GM12872 (cell line): ENCODE data around the gene CELF4.

Experiments used
- CTCF ChIP-seq: IDR thresholded peaks from 3 replicates; pipeline ENCODE4 v1.5.1; 2011; ENCODE audit warnings: low read depth, mild to moderate bottlenecking, low read length, moderate library complexity; ENCODE audit not compliant: insufficient read depth

Gene CELF4

GRCh38 chr18:37428288-37428974 lies 137.2 kb downstream of the CELF4 start:
- TF ChIP-seq CTCF, result no peak

- no peak for TF ChIP-seq CTCF
These were observed 139.0 kb downstream of the CELF4 start for GRCh38 chr18:37426586-37426985.

- no peak for TF ChIP-seq CTCF
These were observed 140.4 kb downstream of the CELF4 start for GRCh38 chr18:37425222-37425621.

DNA sequence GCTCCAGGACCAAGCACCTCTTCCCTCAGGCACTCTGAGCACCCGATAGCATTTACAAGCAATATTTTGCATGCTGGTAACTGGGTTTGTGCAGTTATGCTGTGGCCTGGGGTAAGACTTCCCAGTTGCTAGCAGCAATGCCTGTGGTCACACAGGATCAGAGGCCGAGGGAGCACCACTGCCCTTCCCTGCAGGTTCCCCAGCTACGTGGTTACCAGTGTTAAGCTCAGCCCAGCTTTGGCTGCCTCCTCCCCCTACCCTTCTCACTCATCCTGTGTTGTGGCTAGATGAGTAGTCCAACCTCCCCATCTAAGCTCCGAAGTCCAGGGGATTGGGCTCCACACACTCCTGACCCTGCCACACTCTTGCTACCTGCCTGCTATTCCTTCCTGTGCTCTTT lies 141.1 kb downstream of the CELF4 start:
- no peak for TF ChIP-seq CTCF

- TF ChIP-seq CTCF, result no peak
These were observed 143.0 kb downstream of the CELF4 start for GRCh38 chr18:37422596-37422995.

DNA sequence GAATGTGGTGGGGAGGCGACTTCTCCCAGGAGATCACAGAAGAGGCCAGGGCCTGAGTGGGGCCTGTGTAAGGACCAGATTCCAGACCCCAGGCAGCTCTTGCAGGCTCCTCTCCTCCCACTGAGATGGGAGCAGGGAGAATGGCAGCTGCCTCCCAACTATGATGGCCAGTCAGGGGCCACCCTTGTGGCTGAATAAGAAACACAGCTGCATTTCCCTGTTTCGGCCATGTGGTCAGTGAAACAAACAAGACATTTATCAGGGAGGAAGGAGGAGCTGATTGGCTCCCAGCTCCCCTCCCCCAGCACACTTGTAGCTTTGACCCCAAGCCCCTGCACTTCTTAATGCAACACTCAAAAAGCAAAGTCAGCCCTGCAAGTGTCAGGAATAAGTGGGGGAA lies 143.5 kb downstream of the CELF4 start:
- no peak for TF ChIP-seq CTCF

DNA sequence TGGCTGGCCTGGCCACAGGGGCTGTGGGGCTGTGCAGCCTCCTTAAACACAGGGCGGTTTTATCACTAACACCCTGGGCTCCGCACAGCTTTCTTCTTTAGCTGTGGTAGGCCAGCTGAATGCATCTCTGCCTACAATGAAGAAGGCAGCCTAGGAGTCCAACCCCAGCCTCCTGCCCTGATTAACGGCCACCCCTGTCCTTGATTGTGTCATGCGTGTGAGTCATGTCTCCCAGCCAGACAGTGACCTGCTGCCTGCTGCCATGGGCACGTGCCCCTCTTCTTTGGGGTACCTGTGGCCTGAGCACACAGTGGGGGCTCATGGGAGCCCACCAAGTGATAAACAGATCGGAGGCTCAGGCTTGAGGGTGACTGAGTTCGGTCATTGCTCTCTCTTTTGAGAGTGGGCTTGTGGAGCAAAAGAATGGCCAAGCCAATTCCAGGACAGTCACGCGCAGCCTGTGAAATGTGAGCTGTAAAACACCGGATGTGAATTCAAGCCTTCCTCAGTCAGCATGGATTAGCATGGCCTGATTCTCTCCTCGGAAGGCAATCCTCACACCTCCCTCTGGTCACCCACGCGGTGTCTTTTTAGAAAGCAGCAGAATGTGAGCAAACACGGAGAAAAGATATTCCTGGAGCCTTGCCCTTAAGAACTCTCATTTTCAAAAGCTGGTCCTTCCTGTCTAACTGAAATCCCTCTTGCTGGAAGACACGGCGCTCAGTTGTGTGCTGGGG lies 144.1 kb downstream of the CELF4 start:
- TF ChIP-seq CTCF, result no peak
